ENCODE results near the gene AUNIP. TPM values are rescaled to one million over a fixed set of nuclear protein-coding genes. Genes with fewer than 3 reads are reported as not detected.

Gene AUNIP
- total RNA-seq, 5 donors from 2014 or later (not counting 1 experiment from before 2014, with no cell fraction given): 0.20 to 0.35 TPM; not detected in 3

GRCh38 chr1:25871086-25871703 is 11.9 kb upstream of the AUNIP start:
- no peak overlapping the region for H3K4me3 ChIP-seq (ENCODE audit: control insufficient read depth in 1 of 2, extremely low read depth in 1 of 2, low read length in 1 of 2)
- ChIA-PET CTCF (no interaction called here), POLR2A (no interaction called here)
- H3K4me1 ChIP-seq (ENCODE audit: control insufficient read depth in 1 of 2, extremely low read depth in 1 of 2, insufficient read depth in 2 of 2, low read length in 2 of 2): peaks cover 6 to 21% of the 10 kb centered on the region in 2 experiments
- ATAC-seq (replicated peaks in 1 of 4) (no peak), DNase-seq (no peak)
- no peaks in the 10 kb centered on the region for H3K36me3 ChIP-seq (ENCODE audit: control insufficient read depth in 2 of 2, extremely low read depth in 1 of 2, insufficient read depth in 1 of 2, low read length in 1 of 2)
- 92% methylated on average over 2 of the region's 5 CpGs for WGBS (ENCODE audit: insufficient coverage)
- no peak overlapping the region for H3K4me3 Mint-ChIP-seq
- H3K9me3 ChIP-seq: no peaks in the 10 kb centered on the region
- H3K27ac Mint-ChIP-seq: no peak overlapping the region
- H3K27ac ChIP-seq (ENCODE audit: low read length): no peak overlapping the region
- peaks cover 7 to 9% (median 7%) of the 10 kb centered on the region in 3 donors for H3K4me1 Mint-ChIP-seq
- peaks cover 0 to 13% of the 10 kb centered on the region in 2 experiments for H3K27me3 ChIP-seq (replicated peaks in 1 of 2; ENCODE audit: control insufficient read depth in 2 of 2, extremely low read depth in 1 of 2, insufficient read depth in 2 of 2, low read length in 1 of 2)
- no peaks in the 10 kb centered on the region for H3K36me3 Mint-ChIP-seq
- H3K9me3 Mint-ChIP-seq: no peaks in the 10 kb centered on the region
- no peaks in the 10 kb centered on the region for H3K27me3 Mint-ChIP-seq

- DNase-seq: no peak
Observed at GRCh38 chr1:25870614-25871013, 11.4 kb upstream of the AUNIP start.

GRCh38 chr1:25869909-25870606 is 10.8 kb upstream of the AUNIP start:
- Mint-ChIP-seq H3K4me1 (peaks cover 5 to 6% (median 5%) of the 10 kb centered on the region in 3 donors), H3K4me3 (no peak overlapping the region), H3K27ac (no peak overlapping the region), H3K9me3 (no peaks in the 10 kb centered on the region), H3K36me3 (no peaks in the 10 kb centered on the region), H3K27me3 (no peaks in the 10 kb centered on the region)
- POLR2A ChIA-PET: no interaction called here
- no peaks in the 10 kb centered on the region for H3K36me3 ChIP-seq (ENCODE audit: control insufficient read depth in 2 of 2, extremely low read depth in 1 of 2, insufficient read depth in 1 of 2, low read length in 1 of 2)
- ATAC-seq (replicated peaks in 1 of 4) (no peak), DNase-seq (no peak)
- no peaks in the 10 kb centered on the region for H3K9me3 ChIP-seq
- WGBS (ENCODE audit: insufficient coverage): 85% methylated on average over 2 of the region's 6 CpGs
- no peak overlapping the region for H3K4me3 ChIP-seq (ENCODE audit: control insufficient read depth in 1 of 2, extremely low read depth in 1 of 2, low read length in 1 of 2)
- peaks cover 6 to 13% of the 10 kb centered on the region in 2 experiments for H3K4me1 ChIP-seq (ENCODE audit: control insufficient read depth in 1 of 2, extremely low read depth in 1 of 2, insufficient read depth in 2 of 2, low read length in 2 of 2)
- peaks cover 0 to 13% of the 10 kb centered on the region in 2 experiments for H3K27me3 ChIP-seq (replicated peaks in 1 of 2; ENCODE audit: control insufficient read depth in 2 of 2, extremely low read depth in 1 of 2, insufficient read depth in 2 of 2, low read length in 1 of 2)
- CTCF ChIA-PET: no interaction called here
- no peak overlapping the region for H3K27ac ChIP-seq (ENCODE audit: low read length)

More at GRCh38 chr1:25870614-25871013, 11.4 kb upstream of the AUNIP start:
- Histone ChIP-seq H3K4me3 (ENCODE audit: control insufficient read depth in 1 of 2, extremely low read depth in 1 of 2, low read length in 1 of 2) (no peak overlapping the region), H3K27ac (ENCODE audit: low read length) (no peak overlapping the region), H3K27me3 (replicated peaks in 1 of 2; ENCODE audit: control insufficient read depth in 2 of 2, extremely low read depth in 1 of 2, insufficient read depth in 2 of 2, low read length in 1 of 2) (peaks cover 0 to 13% of the 10 kb centered on the region in 2 experiments), H3K4me1 (ENCODE audit: control insufficient read depth in 1 of 2, extremely low read depth in 1 of 2, insufficient read depth in 2 of 2, low read length in 2 of 2) (peaks cover 6 to 15% of the 10 kb centered on the region in 2 experiments), H3K9me3 (no peaks in the 10 kb centered on the region), H3K36me3 (ENCODE audit: control insufficient read depth in 2 of 2, extremely low read depth in 1 of 2, insufficient read depth in 1 of 2, low read length in 1 of 2) (no peaks in the 10 kb centered on the region)
- ChIA-PET POLR2A (no interaction called here), CTCF (no interaction called here)
- no CpG with 5 or more reads among the region's 1 CpG for WGBS (ENCODE audit: insufficient coverage)
- no peaks in the 10 kb centered on the region for H3K27me3 Mint-ChIP-seq
- H3K27ac Mint-ChIP-seq: no peak overlapping the region
- H3K4me3 Mint-ChIP-seq: no peak overlapping the region
- H3K9me3 Mint-ChIP-seq: no peaks in the 10 kb centered on the region
- H3K36me3 Mint-ChIP-seq: no peaks in the 10 kb centered on the region
- H3K4me1 Mint-ChIP-seq: peaks cover 5 to 7% (median 6%) of the 10 kb centered on the region in 3 donors
- no peak for ATAC-seq (replicated peaks in 1 of 4)

GRCh38 chr1:25867210-25867991 is 8.1 kb upstream of the AUNIP start:
- H3K4me3 ChIP-seq (ENCODE audit: control insufficient read depth in 1 of 2, extremely low read depth in 1 of 2, low read length in 1 of 2): no peak overlapping the region
- no peaks in the 10 kb centered on the region for H3K36me3 Mint-ChIP-seq
- POLR2A ChIA-PET: no interaction called here
- ATAC-seq (replicated peaks in 1 of 4) (no peak), DNase-seq (no peak)
- H3K9me3 Mint-ChIP-seq: no peaks in the 10 kb centered on the region
- H3K27me3 Mint-ChIP-seq: no peaks in the 10 kb centered on the region
- no peaks in the 10 kb centered on the region for H3K4me1 Mint-ChIP-seq
- CTCF ChIA-PET: no interaction called here
- 76% methylated on average over 9 of the region's 9 CpGs for WGBS (ENCODE audit: insufficient coverage)
- peaks cover 0 to 3% of the 10 kb centered on the region in 2 experiments for H3K27me3 ChIP-seq (replicated peaks in 1 of 2; ENCODE audit: control insufficient read depth in 2 of 2, extremely low read depth in 1 of 2, insufficient read depth in 2 of 2, low read length in 1 of 2)
- H3K27ac ChIP-seq (ENCODE audit: low read length): no peak overlapping the region
- no peak overlapping the region for H3K27ac Mint-ChIP-seq
- H3K4me3 Mint-ChIP-seq: no peak overlapping the region
- no peaks in the 10 kb centered on the region for H3K4me1 ChIP-seq (ENCODE audit: control insufficient read depth in 1 of 2, extremely low read depth in 1 of 2, insufficient read depth in 2 of 2, low read length in 2 of 2)
- H3K9me3 ChIP-seq: no peaks in the 10 kb centered on the region
- no peaks in the 10 kb centered on the region for H3K36me3 ChIP-seq (ENCODE audit: control insufficient read depth in 2 of 2, extremely low read depth in 1 of 2, insufficient read depth in 1 of 2, low read length in 1 of 2)

- ATAC-seq (replicated peaks in 1 of 4): no peak
- H3K4me3 Mint-ChIP-seq: no peak overlapping the region
Observed at GRCh38 chr1:25866288-25866687, 7.0 kb upstream of the AUNIP start.

GRCh38 chr1:25864434-25864833 is 5.2 kb upstream of the AUNIP start:
- Histone ChIP-seq H3K9me3 (no peaks in the 10 kb centered on the region), H3K4me3 (ENCODE audit: control insufficient read depth in 1 of 2, extremely low read depth in 1 of 2, low read length in 1 of 2) (no peak overlapping the region), H3K36me3 (ENCODE audit: control insufficient read depth in 2 of 2, extremely low read depth in 1 of 2, insufficient read depth in 1 of 2, low read length in 1 of 2) (no peaks in the 10 kb centered on the region), H3K27me3 (replicated peaks in 1 of 2; ENCODE audit: control insufficient read depth in 2 of 2, extremely low read depth in 1 of 2, insufficient read depth in 2 of 2, low read length in 1 of 2) (no peaks in the 10 kb centered on the region), H3K27ac (ENCODE audit: low read length) (no peak overlapping the region), H3K4me1 (ENCODE audit: control insufficient read depth in 1 of 2, extremely low read depth in 1 of 2, insufficient read depth in 2 of 2, low read length in 2 of 2) (peaks cover 2 to 14% of the 10 kb centered on the region in 2 experiments)
- H3K27ac Mint-ChIP-seq: no peak overlapping the region
- peaks cover 9 to 14% (median 11%) of the 10 kb centered on the region in 3 donors for H3K4me1 Mint-ChIP-seq
- POLR2A ChIA-PET: no interaction called here
- H3K4me3 Mint-ChIP-seq: no peak overlapping the region
- H3K36me3 Mint-ChIP-seq: no peaks in the 10 kb centered on the region
- H3K27me3 Mint-ChIP-seq: no peaks in the 10 kb centered on the region
- H3K9me3 Mint-ChIP-seq: no peaks in the 10 kb centered on the region
- CTCF ChIA-PET: no interaction called here
- DNase-seq (no peak), ATAC-seq (replicated peaks in 1 of 4) (no peak)
- 100% methylated on average over 1 of the region's 3 CpGs for WGBS (ENCODE audit: insufficient coverage)

More at GRCh38 chr1:25866288-25866687, 7.0 kb upstream of the AUNIP start:
- no peak for DNase-seq
- Histone ChIP-seq H3K4me3 (ENCODE audit: control insufficient read depth in 1 of 2, extremely low read depth in 1 of 2, low read length in 1 of 2) (no peak overlapping the region), H3K9me3 (no peaks in the 10 kb centered on the region), H3K27me3 (replicated peaks in 1 of 2; ENCODE audit: control insufficient read depth in 2 of 2, extremely low read depth in 1 of 2, insufficient read depth in 2 of 2, low read length in 1 of 2) (no peaks in the 10 kb centered on the region), H3K4me1 (ENCODE audit: control insufficient read depth in 1 of 2, extremely low read depth in 1 of 2, insufficient read depth in 2 of 2, low read length in 2 of 2) (no peaks in the 10 kb centered on the region), H3K36me3 (ENCODE audit: control insufficient read depth in 2 of 2, extremely low read depth in 1 of 2, insufficient read depth in 1 of 2, low read length in 1 of 2) (no peaks in the 10 kb centered on the region), H3K27ac (ENCODE audit: low read length) (no peak overlapping the region)
- Mint-ChIP-seq H3K9me3 (no peaks in the 10 kb centered on the region), H3K36me3 (no peaks in the 10 kb centered on the region), H3K27me3 (no peaks in the 10 kb centered on the region), H3K27ac (no peak overlapping the region), H3K4me1 (peaks cover 2 to 3% (median 2%) of the 10 kb centered on the region in 3 donors)
- WGBS (ENCODE audit: insufficient coverage): no CpG with 5 or more reads among the region's 1 CpG
- ChIA-PET POLR2A (no interaction called here), CTCF (no interaction called here)
